Measurements from ENCODE around the gene SCCPDH.

- no peak for TF ChIP-seq CTCF (IDR thresholded peaks at IDR 0.05; ENCODE audit: insufficient read depth, low read length)
- no peak for TF ChIP-seq POLR2AphosphoS5 (IDR thresholded peaks at IDR 0.05; ENCODE audit: low read depth)
- no peak for TF ChIP-seq REST (IDR thresholded peaks at IDR 0.05; ENCODE audit: insufficient replicate concordance, low read depth)
- no peak for TF ChIP-seq GABPA (IDR thresholded peaks at IDR 0.05; ENCODE audit: low read depth)
- no peak for TF ChIP-seq SPI1 (IDR thresholded peaks at IDR 0.05; ENCODE audit: borderline replicate concordance, low read depth)
These were observed 65.5 kb downstream of the SCCPDH start for GRCh38 chr1:246789454-246790339.

All from HL-60 (cell line).